HG03521 (cell line): Measurements from ENCODE around the gene WDR62.

ENCODE experiments used
- ATAC-seq: cut with Tn5 transposase; IDR thresholded peaks from one replicate; pipeline ENCODE4 v1.9.1; 2021; ENCODE audit warnings: mild to moderate bottlenecking, moderate library complexity; ENCODE audit not compliant: unreplicated experiment

The WDR62 gene

DNA sequence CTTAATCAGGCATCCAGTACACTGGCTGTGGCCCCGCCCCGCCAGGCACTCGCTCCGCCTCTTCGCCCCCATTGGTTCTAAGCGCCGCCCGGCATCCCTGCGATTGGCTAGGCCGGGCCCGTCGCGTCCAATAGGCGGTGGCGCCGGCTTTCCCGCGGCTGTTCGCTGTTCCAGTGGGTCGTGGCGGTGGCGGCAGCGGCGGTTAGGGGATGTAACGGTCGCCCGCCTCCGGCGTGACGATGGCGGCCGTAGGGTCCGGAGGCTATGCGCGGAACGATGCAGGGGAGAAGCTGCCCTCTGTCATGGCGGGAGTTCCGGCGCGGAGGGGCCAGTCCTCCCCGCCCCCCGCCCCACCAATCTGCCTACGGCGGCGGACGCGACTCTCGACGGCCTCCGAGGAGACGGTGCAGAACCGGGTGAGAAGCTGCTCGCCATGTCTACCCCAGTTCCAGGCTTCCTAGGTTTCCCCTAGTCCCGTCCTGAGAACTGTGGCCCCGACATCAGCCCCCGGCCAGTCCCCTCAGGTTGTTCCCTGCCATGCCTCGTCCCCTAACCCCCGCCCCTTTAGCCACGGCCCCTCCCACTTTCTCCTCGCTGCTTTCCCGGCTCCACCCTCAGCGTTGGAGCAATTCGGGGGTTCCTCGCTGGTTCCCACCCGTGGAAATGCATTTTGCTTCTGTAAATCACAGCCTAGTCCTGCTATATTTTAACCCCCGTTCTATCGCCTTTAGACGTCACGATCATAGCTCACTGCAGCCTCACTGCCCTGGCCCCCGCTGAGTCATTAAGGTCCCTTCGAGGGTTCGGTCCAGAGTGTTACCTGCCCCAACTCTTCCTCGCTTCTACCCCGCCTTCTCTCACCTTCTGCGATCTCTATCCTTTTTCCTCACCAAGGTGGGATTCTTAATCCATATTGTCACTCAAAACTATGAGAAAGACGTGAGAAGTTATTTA is at the start of gene WDR62:
Gene WDR62 (plus strand): TSS at position 165 of the 954 bp plus-strand sequence. CDS start 75 bp downstream, at position 240.
- ATAC-seq, result peak; percentile 64

DNA sequence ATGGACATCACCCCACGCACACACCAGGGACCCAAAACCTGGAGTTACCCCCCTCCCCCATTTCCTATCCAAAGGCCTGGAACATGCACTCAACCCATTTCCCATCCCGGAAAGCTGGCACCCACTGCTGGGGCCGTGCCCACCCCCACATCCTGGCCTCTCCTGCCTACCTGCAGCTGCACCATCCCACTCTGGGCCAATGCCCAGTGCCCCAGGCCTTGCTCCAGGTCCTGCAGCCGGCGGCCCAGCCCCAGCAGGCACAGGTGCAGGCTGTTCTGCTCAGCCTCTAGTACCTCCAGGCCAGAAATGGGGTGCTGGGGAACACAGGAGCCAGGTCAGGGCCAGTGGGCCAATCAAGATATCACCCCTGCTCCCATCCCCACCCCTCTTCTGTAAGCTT is 47.7 kb upstream of the WDR62 start:
- no peak for ATAC-seq

DNA sequence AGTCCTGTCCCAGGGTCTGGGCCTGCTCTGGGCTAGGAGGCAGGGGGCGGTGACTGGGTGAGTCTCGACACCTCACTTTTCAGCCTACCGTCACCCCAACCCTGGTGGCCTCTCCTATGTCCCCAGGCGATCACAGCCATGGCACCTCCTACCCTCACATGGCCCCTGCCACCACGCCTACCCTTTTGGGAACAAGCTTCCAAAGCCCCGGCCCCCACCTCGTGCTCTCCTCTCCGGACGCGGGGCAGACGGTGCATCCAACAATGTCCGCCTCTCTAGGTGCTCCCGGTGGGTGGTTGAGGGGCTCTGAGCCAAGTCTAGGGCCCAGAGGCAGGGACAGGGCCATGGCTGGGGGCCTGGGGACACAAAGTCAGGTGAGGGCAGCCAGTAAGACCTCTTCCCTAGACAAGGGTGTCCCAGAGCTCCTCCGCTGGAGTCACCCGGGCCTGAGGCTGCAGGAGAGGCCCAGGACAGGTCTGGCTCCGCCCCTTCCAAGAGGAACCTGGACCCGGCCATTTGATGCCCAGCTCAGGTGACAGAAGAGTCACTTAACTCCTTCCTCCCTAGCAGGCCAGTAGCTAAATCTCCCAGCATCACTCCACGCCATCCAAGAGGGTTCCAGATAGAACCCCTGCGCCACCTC is 46.2 kb upstream of the WDR62 start, which contains the start of gene SYNE4:
Gene SYNE4 (minus strand): TSS at position 478 of the 643 bp plus-strand sequence. CDS start 132 bp downstream, at position 346.
- ATAC-seq, result no peak

DNA sequence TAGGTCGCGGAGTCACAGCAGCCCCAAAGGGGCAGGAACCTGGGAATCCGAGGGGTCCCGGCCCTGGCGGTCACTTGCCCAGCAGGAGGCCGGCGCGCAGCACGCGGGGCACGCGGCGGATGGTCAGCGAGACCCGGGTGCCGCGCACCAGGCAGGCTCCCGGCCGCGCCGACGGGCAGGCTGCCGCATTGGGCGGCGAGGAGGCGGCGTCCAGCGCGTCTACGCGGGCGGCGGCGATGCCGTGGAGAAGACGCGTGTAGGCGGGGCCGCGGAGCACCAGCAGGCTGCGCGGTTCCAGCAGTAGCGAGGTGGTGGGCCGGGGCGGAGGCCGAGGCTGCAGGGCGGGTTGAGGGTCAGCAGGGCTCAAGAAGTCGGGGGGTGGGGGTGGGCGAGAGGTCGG is 45.5 kb upstream of the WDR62 start:
- ATAC-seq, result no peak

DNA sequence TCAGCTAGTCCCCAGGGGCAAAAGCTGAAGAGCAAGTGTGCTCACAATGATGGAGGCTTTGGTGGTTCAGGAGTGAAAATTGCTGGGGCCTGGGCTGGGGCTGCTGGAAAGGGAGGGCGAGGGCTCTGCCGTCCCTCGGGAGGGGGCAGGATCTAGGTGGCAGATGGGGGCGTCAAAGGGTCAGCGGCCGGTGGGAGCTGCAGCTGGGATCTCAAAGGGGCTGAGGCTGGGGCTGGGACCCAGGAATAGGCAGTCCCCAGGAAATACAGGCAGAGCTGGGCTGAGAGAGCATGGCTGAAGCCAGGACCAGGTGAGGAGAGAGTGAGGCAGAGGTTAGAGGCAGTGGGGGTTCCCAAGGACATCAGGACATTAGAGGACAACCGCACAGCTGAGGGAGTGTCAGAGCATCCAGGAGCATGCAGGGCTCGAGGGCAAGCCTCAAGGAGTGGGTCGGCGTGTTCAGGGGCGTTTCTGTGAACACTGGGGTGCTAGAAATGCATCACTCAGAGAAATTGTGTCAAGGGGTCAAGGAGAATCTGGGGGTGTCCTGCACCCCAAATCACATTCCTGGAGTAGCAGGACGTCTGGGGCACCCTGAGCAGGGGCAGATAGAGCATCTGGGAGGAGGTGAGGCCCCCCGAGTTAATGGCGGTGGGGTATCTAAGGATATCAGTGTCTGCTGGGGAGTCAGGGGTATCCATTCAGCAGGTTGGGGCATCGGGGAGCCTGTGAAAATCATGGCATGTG is 44.9 kb upstream of the WDR62 start:
- ATAC-seq, result no peak

DNA sequence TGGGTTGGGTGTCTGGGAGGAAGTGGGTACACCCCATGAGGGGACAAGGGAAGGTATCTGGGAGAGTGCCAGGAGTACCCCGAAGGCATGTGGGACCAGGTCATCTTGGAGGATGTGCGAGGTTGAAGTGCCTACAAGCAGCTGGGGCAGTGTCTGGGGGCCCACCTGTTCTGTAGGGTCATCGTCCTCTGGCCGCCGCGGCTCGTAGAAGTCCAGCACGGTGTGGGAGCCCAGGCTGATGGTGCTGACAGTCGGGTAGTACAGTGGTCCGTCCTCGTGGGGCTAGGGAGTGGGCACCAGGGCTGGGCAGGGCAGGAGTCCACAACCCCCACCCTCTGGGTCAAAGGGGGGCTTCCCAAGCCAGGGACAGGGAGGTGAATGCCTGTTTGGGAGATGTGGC is 44.3 kb upstream of the WDR62 start:
- ATAC-seq, result no peak

DNA sequence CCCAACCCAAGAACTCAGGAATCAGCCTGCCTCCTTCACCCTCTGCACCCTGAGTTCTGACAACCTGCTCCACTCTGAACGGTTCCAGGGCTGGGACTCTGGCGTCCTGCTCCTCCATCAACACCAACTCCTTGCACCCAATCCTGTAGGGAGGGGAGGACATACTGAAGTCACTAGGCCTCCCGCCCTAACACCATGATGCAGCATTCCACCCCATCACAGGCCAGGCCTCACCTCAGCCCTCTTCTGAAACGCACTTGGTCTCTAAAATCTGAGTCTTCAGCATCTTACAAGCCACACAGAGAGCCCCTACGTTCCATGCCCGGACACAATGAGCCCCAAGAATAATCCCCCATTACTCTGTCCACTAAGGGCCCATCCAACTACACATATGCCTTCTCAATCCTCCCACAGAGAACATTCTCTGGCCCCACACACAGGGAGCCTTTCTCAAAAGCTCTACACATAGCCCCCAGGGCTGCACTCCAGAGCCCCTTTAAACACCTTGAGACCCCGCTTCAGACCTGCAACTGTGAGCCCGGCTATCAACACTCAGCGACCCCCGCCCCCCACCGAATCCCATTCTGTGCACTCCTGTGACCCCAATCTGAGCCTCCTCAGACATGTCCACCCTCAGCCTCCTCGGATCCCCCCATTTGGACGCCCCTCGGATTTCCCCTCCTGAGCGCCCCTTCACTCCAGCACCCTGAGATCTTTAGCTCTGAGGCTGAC is 41.3 kb upstream of the WDR62 start:
- no peak for ATAC-seq

DNA sequence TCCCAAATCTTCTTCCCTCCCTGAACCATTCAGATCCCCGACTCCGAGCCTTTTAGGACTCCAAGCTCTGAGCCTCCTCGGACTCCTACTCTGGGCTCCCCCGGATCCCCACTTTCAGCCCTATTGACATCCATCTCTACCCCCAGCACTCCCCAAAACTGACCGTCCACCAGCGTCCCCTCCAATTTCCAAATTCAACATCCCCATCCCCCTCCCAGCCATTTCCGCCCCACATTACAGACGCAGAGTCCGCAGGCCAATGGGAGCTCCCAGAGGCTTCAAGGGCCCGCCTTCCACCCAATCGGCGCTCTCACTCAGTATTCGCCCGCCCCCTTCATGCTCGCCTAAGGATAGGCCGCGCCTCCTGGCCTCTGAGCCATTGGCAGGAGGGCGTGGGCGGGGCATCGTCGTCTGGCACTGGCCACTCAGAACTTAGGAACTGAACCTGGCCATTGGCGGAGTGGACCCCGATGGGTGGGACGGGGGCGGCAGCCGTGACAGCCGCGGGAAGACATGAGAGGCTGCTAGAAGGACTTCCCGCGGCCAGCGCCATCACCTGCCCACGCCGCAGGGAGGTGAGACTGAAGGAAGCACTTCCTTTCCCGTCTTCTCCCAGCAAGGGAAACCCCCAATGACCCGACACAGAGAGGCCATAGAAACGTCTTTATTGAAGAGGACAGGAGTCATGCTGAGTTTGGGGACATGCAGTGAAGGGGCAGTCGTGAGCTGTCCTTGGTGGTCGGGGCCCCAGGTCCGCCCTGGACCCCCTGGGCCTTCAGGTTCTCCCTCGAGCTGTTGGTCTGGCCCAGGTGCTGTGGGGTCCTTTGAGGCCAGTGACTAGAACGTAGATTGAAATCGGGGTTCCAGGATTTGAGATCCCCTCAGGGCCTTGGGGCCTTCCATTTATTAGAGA is 40.4 kb upstream of the WDR62 start, which contains the start of gene ALKBH6:
Gene ALKBH6 (minus strand): TSS at position 202 of the 913 bp plus-strand sequence. CDS start 816 bp downstream, outside the sequence.
- ATAC-seq, result peak; percentile 96

DNA sequence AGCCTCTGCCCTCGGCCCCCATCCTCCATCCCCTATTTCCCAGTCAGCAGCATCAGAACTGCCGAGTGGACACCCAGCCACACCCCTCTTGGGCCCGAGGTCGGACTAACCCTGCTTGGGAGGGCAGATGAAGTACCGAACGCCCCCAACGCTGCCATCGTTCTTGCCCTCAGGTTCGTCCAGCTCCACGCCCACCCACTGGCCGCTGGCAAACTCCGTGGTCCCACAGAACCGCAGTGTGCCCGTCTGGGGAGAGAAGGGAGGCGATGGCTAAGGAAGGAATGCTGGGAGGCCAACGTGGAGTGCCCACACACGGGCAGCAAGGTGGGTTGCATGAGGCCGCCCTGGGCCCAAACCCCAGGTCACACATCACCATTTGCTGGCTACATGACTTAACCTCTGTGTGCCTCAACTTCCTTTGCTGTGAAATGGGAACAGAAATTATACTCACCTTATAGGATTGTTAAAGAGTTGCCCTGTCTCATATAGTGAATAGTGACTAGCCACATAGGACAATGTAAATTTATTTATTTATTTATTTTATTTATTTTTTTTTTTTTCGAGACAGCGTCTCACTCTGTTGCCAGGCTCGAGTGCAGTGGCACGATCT is 35.5 kb upstream of the WDR62 start:
- ATAC-seq, result no peak

DNA sequence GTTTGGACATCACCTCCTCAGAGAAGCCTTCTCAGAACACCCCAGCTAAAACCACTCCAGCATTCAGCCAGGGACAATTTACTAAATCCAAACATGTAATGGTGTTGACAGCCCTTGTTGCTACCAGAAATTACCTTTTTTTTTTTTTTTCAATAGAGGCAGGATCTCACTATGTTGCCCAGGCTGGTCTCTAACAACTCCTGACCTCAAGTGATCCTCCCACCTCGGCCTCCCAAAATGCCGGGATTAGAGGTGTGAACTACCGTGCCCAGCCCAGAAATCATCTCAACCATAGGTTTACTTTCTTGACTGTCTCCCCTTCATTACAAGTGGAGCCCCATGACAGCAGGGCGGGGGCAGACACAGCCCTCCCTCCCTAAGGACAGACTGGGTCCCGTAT is 31.3 kb upstream of the WDR62 start:
- no peak for ATAC-seq

DNA sequence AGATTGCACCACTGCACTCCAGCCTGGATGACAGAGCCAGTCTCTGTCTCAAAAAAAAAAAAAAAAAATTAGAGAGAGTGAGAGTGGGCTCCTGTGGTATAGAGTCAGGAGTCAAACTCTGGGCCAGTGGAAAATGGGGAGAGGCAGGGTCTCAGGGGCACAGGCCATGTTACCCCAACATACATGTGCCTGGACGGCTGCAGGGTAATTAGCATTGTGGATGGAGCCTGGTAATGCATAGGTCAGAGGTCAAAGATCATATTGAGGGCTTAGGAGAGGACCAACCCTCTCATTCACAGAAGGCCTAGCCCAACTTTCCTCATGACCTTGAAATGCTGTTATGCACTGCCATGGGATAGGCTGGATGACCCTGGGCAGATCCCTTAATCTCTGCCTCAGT is 29.2 kb upstream of the WDR62 start:
- ATAC-seq, result no peak

DNA sequence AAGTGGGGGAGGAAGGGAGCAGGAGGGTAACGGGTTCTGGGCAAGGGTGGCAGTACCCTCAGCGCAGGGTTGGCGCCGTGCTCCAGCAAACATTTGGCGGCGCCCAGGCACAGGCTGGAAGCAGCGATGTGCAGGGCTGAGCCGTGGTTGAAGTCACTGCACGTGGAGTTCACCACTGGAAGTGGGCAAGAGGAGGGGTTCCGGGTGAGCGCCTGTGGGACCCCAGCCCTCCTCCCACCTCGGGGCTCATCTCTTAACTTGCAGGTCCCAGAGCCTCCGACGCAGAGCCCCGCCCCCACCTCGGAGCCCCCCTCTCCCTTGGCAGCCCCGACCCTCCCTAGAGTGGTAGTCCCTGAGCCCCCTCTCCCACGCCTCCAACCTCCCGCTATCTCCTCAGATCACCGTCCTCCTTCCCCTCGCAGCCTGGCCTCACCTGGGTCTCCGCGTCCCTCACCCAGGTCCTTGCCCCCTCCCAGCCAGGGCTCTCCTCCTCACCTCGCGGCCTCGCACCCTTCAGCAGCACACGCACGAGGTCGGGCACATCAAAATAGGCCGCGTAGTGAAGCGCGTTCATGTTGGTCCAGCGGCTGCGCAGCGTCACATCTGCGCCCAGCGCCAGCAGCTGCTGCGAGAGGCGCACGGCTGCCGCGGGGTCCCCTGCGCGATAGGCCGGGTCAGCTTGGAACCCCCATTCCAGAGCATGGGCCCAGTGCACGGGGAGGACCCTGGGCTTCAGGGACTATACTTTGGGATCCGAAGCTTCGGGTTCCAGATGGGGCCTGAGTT is 28.4 kb upstream of the WDR62 start:
- no peak for ATAC-seq

DNA sequence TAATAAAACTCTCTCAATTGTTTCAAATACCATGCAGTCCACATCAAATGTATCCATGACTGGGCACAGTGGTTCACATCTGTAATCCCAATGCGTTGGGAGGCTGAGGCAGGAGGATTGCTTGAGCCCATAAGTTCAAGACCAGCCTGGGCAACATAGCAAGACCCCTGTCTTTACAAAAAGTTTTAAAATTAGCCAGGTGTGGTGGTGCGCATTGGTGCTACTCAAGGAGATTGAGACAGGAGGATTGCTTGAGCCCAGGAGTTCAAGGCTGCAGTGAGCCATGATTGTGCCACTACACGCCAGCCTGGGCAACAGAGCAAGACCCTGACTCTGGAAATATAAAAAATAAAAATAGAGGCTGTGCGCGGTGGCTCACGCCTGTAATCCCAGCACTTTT is 27.0 kb upstream of the WDR62 start:
- no peak for ATAC-seq

DNA sequence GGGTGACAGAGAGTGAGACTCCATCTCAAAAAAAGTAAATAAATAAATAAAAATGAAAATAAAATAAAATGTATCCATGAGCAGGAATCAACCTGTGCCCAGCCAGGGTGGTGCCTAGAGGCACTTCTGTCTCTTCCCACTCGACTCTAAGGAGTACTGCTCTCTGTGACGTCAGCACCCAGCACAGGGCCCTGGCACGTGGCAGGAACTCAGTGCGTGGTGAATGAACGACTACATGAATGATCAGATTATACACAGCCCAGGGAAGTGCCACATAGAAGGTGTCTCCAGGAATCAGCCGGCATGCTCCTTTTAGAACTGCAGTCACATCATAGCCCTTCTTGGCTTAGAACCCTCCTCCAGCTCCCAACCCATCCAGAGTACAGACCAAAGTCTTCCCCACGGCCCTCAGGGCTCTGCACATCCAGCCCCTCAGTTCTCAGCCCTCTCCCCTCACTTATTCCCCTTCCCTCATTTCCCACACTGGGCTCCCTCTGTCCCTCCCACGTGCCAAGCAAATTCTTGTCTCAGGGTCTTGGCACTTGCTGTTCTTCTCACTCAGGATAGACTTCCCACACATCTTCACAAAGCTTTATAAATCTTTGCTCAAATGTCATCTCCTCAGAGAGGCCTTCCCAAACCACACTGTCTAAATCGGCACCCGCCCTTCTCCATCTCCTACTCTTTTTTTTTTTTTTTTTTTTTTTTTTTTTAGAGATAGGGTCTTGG is 26.2 kb upstream of the WDR62 start:
- ATAC-seq, result no peak

DNA sequence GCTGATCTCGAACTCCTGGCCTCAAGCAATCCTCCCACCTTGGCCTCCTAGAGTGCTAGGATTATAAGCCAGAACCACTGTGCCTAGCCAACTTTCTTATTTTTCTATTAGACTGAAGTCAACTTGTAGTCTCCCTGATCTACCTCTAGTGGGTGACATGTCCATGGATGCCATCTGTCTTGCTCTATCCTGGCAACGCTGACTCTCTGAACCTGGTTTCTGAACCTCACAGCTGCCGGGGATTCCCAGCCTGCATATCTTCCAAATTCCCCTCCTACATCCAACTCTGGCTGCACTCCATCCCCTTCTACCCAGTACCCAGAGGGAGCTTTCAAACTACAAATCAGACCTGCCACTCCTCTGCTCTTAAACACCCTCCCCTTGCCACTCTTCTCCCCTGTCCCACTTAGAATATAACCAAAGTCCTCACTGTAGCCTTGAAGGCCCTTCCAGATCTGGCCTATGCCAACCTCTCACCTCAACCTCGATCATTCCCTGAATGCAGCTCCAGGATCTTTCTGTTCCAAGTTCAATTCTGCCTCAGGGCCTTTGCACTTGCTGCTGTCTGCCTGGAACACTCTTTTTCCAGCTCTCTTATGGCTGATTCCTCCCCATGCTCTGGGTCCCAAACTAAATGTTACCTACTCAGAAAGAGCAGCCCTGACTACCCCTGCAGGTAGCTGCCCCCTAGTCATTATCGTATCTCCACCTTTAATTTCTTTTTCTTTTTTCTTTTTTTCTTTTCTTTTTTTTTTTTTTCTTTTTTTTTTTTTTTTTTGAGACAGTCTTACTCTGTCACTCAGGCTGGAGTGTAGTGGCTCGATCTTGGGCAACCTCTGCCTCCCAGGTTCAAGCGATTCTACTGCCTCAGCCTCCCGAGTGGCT is 24.2 kb upstream of the WDR62 start:
- ATAC-seq, result no peak

DNA sequence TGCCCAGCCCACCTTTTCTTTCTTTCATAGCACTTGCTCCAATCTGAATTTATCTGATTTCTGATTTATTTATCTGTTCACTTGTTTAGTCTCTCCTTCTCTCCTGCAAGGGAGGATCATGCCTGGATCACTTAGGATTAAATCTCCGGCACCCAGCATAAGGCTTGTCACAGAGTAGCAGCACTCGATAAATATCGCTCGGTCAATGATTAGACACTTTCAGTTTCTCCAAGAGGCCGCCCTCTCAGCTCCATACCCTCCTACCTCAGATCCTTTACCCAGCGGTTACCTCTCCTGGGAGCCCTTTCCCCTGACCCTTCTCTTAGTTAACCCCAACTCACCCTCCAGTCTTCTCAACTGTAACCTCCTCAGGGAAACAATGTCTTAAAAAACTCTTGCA is 23.4 kb upstream of the WDR62 start:
- no peak for ATAC-seq
